Germinal center (tissue), 1 donor: ENCODE measurements around the gene SFXN5.
"Not testable (repeated sequence)": the region's sequence is repeated elsewhere in the genome, so short reads cannot be mapped to it uniquely, and the experiment has no call there.

Source experiments
- DNase-seq: peaks from one replicate; pipeline ENCODE4 v3.0.0; 2012; ENCODE audit warnings: mixed read lengths, low spot score

The SFXN5 gene

GRCh38 chr2:73078457-73079411 is 7.2 kb upstream of the SFXN5 start:
- DNase-seq: no peak

GRCh38 chr2:73077424-73077795 is 5.9 kb upstream of the SFXN5 start:
- DNase-seq: no peak

- DNase-seq: no peak
These were observed 5.3 kb upstream of the SFXN5 start for GRCh38 chr2:73076701-73077423.

- DNase-seq: no peak
These were observed 4.2 kb upstream of the SFXN5 start for GRCh38 chr2:73075477-73076373.

GRCh38 chr2:73074110-73075069 is 2.9 kb upstream of the SFXN5 start:
- DNase-seq: no peak

GRCh38 chr2:73072416-73072815 is 904 bp upstream of the SFXN5 start:
- DNase-seq: no peak

- peak; percentile 45 for DNase-seq
These were observed 550 bp upstream of the SFXN5 start for GRCh38 chr2:73072129-73072395.

GRCh38 chr2:73070643-73071359 is 711 bp downstream of the SFXN5 start:
- peak; percentile 46 for DNase-seq

GRCh38 chr2:73069855-73070642 is 1.5 kb downstream of the SFXN5 start:
- no peak for DNase-seq

- DNase-seq: no peak
These were observed 2.3 kb downstream of the SFXN5 start for GRCh38 chr2:73069041-73069854.

GRCh38 chr2:73068147-73068546 is 3.4 kb downstream of the SFXN5 start:
- no peak for DNase-seq

- no peak for DNase-seq
These were observed 4.5 kb downstream of the SFXN5 start for GRCh38 chr2:73067043-73067442.

- not testable (repeated sequence) for DNase-seq
These were observed 6.4 kb downstream of the SFXN5 start for GRCh38 chr2:73065070-73065469.

GRCh38 chr2:73063909-73064875 is 7.3 kb downstream of the SFXN5 start:
- DNase-seq: no peak

- DNase-seq: no peak
These were observed 8.0 kb downstream of the SFXN5 start for GRCh38 chr2:73063472-73063871.

- DNase-seq: no peak
These were observed 12.4 kb downstream of the SFXN5 start for GRCh38 chr2:73059106-73059505.

- no peak for DNase-seq
These were observed 16.5 kb downstream of the SFXN5 start for GRCh38 chr2:73054980-73055379.
